HG03565 (cell line): Measurements from ENCODE around the gene LSS.
"Not testable (repeated sequence)": the region's sequence is repeated elsewhere in the genome, so short reads cannot be mapped to it uniquely, and the experiment has no call there.

Source experiments
- ATAC-seq: cut with Tn5 transposase; IDR thresholded peaks from one replicate; pipeline ENCODE4 v1.9.1; 2021; ENCODE audit warnings: mild to moderate bottlenecking, moderate library complexity; ENCODE audit not compliant: unreplicated experiment

Gene LSS

GRCh38 chr21:46246345-46246744, 17.8 kb upstream of the LSS start:
- no peak for ATAC-seq

GRCh38 chr21:46245213-46245915, 16.8 kb upstream of the LSS start:
- no peak for ATAC-seq

GRCh38 chr21:46244602-46245001, 16.0 kb upstream of the LSS start:
- no peak for ATAC-seq

DNA sequence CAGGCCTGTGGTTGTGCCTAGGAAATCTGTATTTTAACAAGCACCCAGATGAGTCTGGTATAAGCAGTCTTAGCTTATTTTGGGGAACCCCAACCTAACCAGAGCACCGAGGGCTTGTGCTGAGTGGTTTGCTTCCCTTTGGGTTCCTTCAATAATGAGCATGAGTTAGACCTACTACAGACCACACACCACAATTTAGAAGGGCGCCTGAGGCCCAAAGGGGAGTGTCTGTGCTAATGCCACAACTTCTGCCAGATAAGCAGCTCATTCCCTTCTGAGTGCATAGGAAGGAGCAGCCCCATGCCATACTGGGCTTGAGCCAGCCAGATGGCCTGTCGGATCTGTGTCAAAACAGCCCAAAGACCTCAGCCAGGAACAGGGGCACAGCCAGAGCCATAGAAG, 15.4 kb upstream of the LSS start:
- no peak for ATAC-seq

- no peak for ATAC-seq
These were observed 14.8 kb upstream of the LSS start for GRCh38 chr21:46243325-46243724.

GRCh38 chr21:46241577-46241976, 13.0 kb upstream of the LSS start:
- not testable (repeated sequence) for ATAC-seq

GRCh38 chr21:46239817-46240325, 11.3 kb upstream of the LSS start:
- ATAC-seq = no peak

DNA sequence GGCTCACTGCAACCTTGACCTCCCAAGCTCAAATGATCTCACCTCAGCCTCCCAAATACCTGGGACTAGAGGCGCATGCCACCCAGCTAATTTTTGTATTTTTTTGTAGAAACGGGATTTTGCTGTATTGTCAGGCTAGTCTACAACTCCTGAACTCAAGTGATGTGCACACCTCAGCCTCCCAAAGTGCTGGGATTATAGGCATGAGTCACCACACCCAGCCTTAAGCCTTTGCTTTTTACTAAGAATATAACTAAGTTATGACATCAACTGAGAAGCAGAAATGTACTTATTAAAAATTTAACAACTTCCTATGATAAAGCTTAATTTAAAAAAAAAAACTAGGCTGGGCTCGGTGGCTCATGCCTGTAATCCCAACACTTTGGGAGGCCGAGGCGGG, 8.9 kb upstream of the LSS start:
- no peak for ATAC-seq

- ATAC-seq = no peak
These were observed 5.9 kb upstream of the LSS start for GRCh38 chr21:46234436-46234950.

- no peak for ATAC-seq
These were observed 1.3 kb upstream of the LSS start for GRCh38 chr21:46229923-46230260.

GRCh38 chr21:46229133-46229922, 754 bp upstream of the LSS start:
- ATAC-seq = peak; percentile 21

DNA sequence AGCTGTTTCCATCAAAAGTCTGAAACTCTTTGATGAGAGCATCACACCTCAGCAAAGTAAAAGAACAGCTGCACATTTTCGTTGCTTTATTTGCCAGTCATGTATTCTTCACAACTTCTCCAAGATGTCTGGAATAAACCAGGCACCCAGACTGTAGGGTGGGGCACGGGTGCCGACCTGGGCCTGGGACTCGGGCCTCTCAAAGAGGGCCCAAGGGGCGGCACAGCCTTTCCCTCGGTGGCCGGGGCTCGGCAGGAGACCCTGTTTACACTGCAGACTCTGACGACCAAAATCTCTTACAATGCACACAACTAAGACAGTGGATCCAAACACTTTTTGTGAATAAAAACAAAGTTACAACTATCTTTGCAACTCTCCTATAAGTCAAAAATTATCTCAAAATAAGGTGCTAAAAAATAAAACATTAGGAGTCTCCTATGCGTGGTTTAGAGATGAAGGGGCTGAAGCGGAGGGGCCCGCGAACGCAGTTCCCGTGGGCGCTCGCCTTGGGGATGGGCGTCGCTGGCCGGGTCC, 696 bp downstream of the LSS start:
- no peak for ATAC-seq

DNA sequence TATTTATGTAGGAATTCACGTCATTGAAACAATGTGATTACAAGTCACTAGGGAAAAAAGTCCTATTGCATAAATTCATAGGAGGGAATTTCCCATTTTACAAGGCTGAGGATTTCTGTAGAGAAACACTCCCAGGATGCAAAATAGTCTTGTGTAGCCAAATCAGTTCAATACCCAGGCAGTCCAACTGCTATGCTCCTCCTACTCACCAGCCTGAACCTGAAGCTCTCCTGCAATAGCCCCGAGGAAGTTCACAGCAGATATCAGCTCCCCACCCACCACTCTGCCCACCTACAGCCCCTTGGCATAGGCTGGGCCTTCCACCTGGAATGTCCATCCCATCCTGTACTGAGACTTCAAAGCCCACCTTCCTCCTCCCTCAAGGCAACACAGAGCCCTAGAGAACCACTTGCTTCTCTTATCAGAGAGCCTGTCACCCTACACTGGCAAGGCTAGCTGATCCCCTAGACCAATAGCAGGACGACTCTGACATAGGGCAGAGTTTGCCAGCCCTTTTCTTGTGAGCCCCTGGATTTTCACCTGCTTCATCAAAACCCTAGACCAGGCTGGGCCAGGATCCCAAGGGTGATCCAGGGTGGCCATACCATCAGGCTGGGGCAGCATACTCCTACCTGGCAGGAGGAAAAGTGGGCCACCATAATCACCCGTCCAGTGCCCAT, 1.5 kb downstream of the LSS start:
- ATAC-seq = no peak

- ATAC-seq = no peak
These were observed 2.4 kb downstream of the LSS start for GRCh38 chr21:46226146-46226545.

DNA sequence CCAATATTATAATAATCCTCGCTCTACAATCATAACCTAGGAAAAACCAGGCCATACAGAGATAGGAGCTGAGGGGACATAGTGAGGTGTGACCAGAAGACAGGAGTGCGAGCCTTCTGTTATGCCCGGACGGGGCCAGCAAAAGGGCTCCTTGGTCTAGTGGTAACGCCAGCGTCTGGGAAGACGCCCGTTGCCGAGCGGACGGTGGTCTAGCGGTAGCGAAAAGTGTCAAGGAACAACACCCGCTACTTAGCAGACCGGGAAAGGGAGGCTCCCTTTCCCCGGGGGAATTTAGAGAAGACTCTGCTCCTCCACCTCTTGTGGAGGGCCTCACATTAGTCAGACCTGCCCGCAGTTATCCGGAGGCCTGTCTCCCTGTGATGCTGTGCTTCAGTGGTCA, 4.9 kb downstream of the LSS start:
- ATAC-seq = not testable (repeated sequence)

DNA sequence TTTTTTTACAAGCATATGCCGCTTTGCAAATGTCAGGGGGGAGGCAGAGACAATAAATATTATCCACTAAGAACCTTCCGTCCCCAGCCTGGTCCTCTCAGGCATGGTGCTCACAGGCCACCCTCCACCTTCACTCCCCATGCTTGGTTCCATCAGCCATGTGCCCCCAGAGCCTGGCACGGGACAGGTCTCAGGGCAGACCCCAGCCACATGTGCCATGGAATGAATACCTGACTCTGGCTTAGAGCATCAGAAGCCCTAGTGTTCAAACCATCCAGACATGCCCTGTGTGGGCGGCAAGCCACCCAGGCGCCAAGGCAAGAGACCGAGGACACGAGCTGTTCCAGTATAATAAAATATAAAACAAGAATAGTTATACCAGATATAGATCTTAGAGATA, 5.4 kb downstream of the LSS start:
- no peak for ATAC-seq

- no peak for ATAC-seq
These were observed 6.0 kb downstream of the LSS start for GRCh38 chr21:46222436-46223116.

DNA sequence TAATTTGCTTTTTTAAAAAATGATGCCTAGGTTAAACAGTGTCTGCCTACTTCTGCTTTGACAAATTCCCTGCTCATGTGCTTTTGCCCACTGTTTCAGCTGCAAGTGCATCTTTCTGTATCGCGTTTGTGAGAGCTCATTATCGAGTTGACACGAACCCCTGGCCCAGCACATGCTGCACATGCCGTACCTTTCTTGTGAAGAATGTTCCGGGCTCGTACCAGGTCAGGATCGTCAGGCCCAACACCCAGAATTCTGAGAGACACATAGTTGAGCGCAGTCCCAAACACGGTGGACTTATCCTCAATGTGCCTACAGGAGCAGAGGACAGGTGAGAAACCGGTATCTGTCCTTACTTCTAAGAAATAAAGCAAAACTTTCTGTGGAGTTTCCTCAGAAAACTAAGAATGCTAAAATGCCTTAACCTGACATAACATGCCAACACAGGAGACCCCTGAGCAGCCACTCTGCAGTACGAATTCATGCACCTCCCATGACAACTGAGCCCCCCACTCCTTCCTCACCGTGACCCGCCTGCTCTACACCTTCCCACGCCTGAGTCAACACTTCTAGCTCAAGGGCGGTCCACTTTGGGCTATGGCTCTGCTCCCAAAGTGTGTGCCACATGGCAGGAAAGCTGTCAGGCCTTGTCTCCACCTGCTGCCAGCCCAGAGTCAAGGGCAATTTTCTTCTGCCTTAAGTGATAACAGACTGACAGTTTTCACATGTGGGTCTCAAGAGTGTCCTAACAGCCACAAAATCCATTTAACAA, 6.7 kb downstream of the LSS start:
- no peak for ATAC-seq

DNA sequence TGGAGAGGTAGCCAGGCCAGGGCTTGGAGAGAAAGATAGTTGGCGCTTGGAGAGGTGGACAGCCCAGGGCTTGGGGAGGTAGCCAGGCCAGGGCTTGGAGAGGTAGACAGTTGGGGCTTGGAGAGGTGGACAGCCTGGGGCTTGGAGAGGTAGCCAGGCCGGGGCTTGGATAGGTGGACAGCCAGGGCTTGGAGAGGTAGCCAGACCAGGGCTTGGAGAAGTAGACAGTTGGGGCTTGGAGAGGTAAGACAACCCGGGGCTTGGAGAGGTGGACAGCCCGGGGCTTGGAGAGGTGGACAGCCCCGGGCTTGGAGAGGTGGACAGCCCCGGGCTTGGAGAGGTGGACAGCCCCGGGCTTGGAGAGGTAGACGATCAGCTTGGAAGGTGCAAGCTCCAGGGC, 7.7 kb downstream of the LSS start:
- ATAC-seq = no peak

DNA sequence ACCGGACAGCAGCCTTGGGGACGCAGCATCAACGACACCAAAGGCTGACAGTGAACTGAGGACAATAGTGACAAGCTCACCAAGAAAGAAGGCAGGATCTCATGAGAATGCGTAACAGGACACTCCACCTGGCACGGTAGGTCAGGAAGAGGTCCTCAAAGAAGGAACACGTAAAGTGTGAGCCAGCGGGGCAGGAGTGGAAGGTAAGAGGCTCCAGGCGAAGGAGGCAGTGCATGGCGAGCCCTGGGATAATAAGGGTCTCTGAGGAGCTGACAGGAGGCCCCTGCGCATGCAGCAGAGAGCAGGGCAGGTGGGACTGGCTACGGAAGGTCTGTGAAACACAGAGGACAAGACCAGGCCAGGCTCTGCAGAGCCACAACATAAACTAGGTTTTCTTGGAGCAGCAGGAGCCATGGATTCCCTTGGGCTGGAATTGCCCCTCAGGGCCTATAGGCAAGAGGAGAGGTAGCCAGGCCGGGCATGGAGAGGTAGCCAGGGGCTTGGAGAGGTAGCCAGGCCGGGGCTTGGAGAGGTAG, 8.2 kb downstream of the LSS start:
- no peak for ATAC-seq
